ENCODE data around the gene LAMA2. TPM values are rescaled to one million over a fixed set of nuclear protein-coding genes. Genes with fewer than 3 reads are reported as not detected.

LAMA2 gene
- total and polyA plus RNA-seq, 2 experiments from 2014 or later, result 11.1 to 57.5 TPM

- 32% methylated on average over 3 of the region's 3 CpGs for WGBS (ENCODE audit: low lambda C conversion rate, missing lambda C conversion rate)
- H4K20me1 ChIP-seq (ENCODE audit: insufficient read depth, poor library complexity, severe bottlenecking), result no peaks in the 10 kb centered on the region
- peak overlapping the region; percentile 33 for H3K27ac ChIP-seq
These were observed 300.9 kb downstream of the LAMA2 start for GRCh38 chr6:129183681-129184301.

GRCh38 chr6:129184324-129184723, 301.4 kb downstream of the LAMA2 start:
- H3K4me1 ChIP-seq (ENCODE audit: insufficient read depth), result peaks cover 11% of the 10 kb centered on the region
- DNase-seq (ENCODE audit: low spot score), result no peak
- WGBS (ENCODE audit: low lambda C conversion rate, missing lambda C conversion rate), result 70% methylated on average over 3 of the region's 3 CpGs
- no peaks in the 10 kb centered on the region for H3K9me3 ChIP-seq (ENCODE audit: low read depth)
- no peaks in the 10 kb centered on the region for H3K27me3 ChIP-seq
- H2AFZ ChIP-seq, result no peak overlapping the region
- peak overlapping the region; percentile 48 for H3K27ac ChIP-seq
- no peaks in the 10 kb centered on the region for H4K20me1 ChIP-seq (ENCODE audit: insufficient read depth, poor library complexity, severe bottlenecking)
- H3K9me2 ChIP-seq (replicated peaks; ENCODE audit: insufficient read depth), result no peaks in the 10 kb centered on the region
- H3K36me3 ChIP-seq (replicated peaks; ENCODE audit: insufficient read depth, low read depth), result no peaks in the 10 kb centered on the region
- TF ChIP-seq CTCF (IDR thresholded peaks at IDR 0.05; ENCODE audit: poor library complexity) (no peak), EZH2phosphoT487 (IDR thresholded peaks at IDR 0.05; ENCODE audit: low read depth, severe bottlenecking, unreplicated experiment) (no peak), EZH2 (IDR thresholded peaks at IDR 0.05; ENCODE audit: borderline replicate concordance) (no peak)
- H3K4me2 ChIP-seq, result no peak overlapping the region
- H3K4me3 ChIP-seq, result no peak overlapping the region
- no peaks in the 10 kb centered on the region for H3K79me2 ChIP-seq

More at GRCh38 chr6:129183681-129184301, 300.9 kb downstream of the LAMA2 start:
- no peak overlapping the region for H3K4me3 ChIP-seq
- peak overlapping the region; percentile 16 for H3K4me2 ChIP-seq
- no peaks in the 10 kb centered on the region for H3K36me3 ChIP-seq (replicated peaks; ENCODE audit: insufficient read depth, low read depth)
- DNase-seq (ENCODE audit: low spot score), result peak; percentile 10
- H3K79me2 ChIP-seq, result no peaks in the 10 kb centered on the region
- no peaks in the 10 kb centered on the region for H3K9me3 ChIP-seq (ENCODE audit: low read depth)
- no peak overlapping the region for H2AFZ ChIP-seq
- H3K27me3 ChIP-seq, result no peaks in the 10 kb centered on the region
- H3K4me1 ChIP-seq (ENCODE audit: insufficient read depth), result peaks cover 6% of the 10 kb centered on the region
- TF ChIP-seq EZH2 (IDR thresholded peaks at IDR 0.05; ENCODE audit: borderline replicate concordance) (no peak), CTCF (IDR thresholded peaks at IDR 0.05; ENCODE audit: poor library complexity) (no peak), EZH2phosphoT487 (IDR thresholded peaks at IDR 0.05; ENCODE audit: low read depth, severe bottlenecking, unreplicated experiment) (no peak)
- no peaks in the 10 kb centered on the region for H3K9me2 ChIP-seq (replicated peaks; ENCODE audit: insufficient read depth)

GRCh38 chr6:129184808-129185366, 301.9 kb downstream of the LAMA2 start:
- no peaks in the 10 kb centered on the region for H3K9me3 ChIP-seq (ENCODE audit: low read depth)
- no peaks in the 10 kb centered on the region for H3K9me2 ChIP-seq (replicated peaks; ENCODE audit: insufficient read depth)
- H3K4me2 ChIP-seq, result no peak overlapping the region
- TF ChIP-seq CTCF (IDR thresholded peaks at IDR 0.05; ENCODE audit: poor library complexity), result no peak
- no peak for TF ChIP-seq EZH2 (IDR thresholded peaks at IDR 0.05; ENCODE audit: borderline replicate concordance)
- TF ChIP-seq EZH2phosphoT487 (IDR thresholded peaks at IDR 0.05; ENCODE audit: low read depth, severe bottlenecking, unreplicated experiment), result no peak
- no peaks in the 10 kb centered on the region for H3K27me3 ChIP-seq
- H3K36me3 ChIP-seq (replicated peaks; ENCODE audit: insufficient read depth, low read depth), result no peaks in the 10 kb centered on the region
- no peak for DNase-seq (ENCODE audit: low spot score)
- no peaks in the 10 kb centered on the region for H3K79me2 ChIP-seq
- H3K4me3 ChIP-seq, result no peak overlapping the region
- H3K27ac ChIP-seq, result peak overlapping the region; percentile 48
- no peak overlapping the region for H2AFZ ChIP-seq
- H3K4me1 ChIP-seq (ENCODE audit: insufficient read depth), result peaks cover 11% of the 10 kb centered on the region
- H4K20me1 ChIP-seq (ENCODE audit: insufficient read depth, poor library complexity, severe bottlenecking), result no peaks in the 10 kb centered on the region
- WGBS (ENCODE audit: low lambda C conversion rate, missing lambda C conversion rate), result 97% methylated on average over 1 of the region's 1 CpG
